HepG2 (cell line): ENCODE measurements around the gene PSMA7. TPM values are rescaled to one million over a fixed set of nuclear protein-coding genes. Genes with fewer than 3 reads are reported as not detected.
A peak's percentile ranks its signal among the peaks of the same experiment; 100 is the strongest.

Source experiments
- AGO1 ChIP-seq: fragments of 200-400 bp; formaldehyde crosslinking; IDR thresholded peaks from 2 replicates; pipeline ENCODE4 v1.6.1; 2017; ENCODE audit warnings: mild to moderate bottlenecking, low read depth, low read length, moderate library complexity; ENCODE audit not compliant: poor library complexity, severe bottlenecking
- CENPT ChIP-seq: sonication (generic); formaldehyde crosslinking; IDR thresholded peaks from 2 replicates; pipeline ENCODE4 v1.8.0; 2022; ENCODE audit warnings: low read depth, mild to moderate bottlenecking, moderate library complexity, missing genetic modification reagents
- CREB1 ChIP-seq, 2 experiments: fragments of 450-650 bp in 1 of 2; IDR thresholded peaks; 2 replicates each; pipeline ENCODE4 v1.6.1; 2016 to 2017; ENCODE audit warnings: control low read depth in 1 of 2, mild to moderate bottlenecking in 1 of 2, missing compliant biosample characterization in 1 of 2, missing genetic modification characterization in 1 of 2
- HES4 ChIP-seq: sonication (generic); formaldehyde crosslinking; IDR thresholded peaks from 2 replicates; pipeline ENCODE4 v1.9.0; 2021; ENCODE audit warnings: mild to moderate bottlenecking, missing genetic modification reagents, borderline replicate concordance
- KAT8 ChIP-seq: IDR thresholded peaks from 2 replicates; pipeline ENCODE4 v1.6.1; 2016; ENCODE audit warnings: missing genetic modification reagents, missing compliant biosample characterization
- MTERF4 ChIP-seq: sonication (generic); formaldehyde crosslinking; IDR thresholded peaks from 2 replicates; pipeline ENCODE4 v1.8.0; 2023; ENCODE audit warnings: mild to moderate bottlenecking, missing genetic modification reagents
- NFIB ChIP-seq: sonication (generic); formaldehyde crosslinking; IDR thresholded peaks from 2 replicates; pipeline ENCODE4 v1.9.0; 2021; ENCODE audit warnings: missing genetic modification reagents, mild to moderate bottlenecking, borderline replicate concordance
- NR2F2 ChIP-seq: IDR thresholded peaks from 2 replicates; pipeline ENCODE4 v1.6.1; 2012; ENCODE audit warnings: low read depth, inconsistent platforms, borderline replicate concordance
- RBFOX2 ChIP-seq: fragments of 200-400 bp; formaldehyde crosslinking; IDR thresholded peaks from 2 replicates; pipeline ENCODE4 v1.6.1; 2017; ENCODE audit warnings: low read depth, mild to moderate bottlenecking, low read length
- SALL1 ChIP-seq: sonication (generic); formaldehyde crosslinking; IDR thresholded peaks from 2 replicates; pipeline ENCODE4 v1.8.0; 2022; ENCODE audit warnings: mild to moderate bottlenecking, missing genetic modification reagents
- SP4 ChIP-seq: sonication (generic); formaldehyde crosslinking; IDR thresholded peaks from 2 replicates; pipeline ENCODE4 v1.8.1; 2023; ENCODE audit warnings: mild to moderate bottlenecking, missing genetic modification reagents
- ZBTB26 ChIP-seq: IDR thresholded peaks from 2 replicates; pipeline ENCODE4 v1.6.1; 2016; ENCODE audit warnings: missing compliant biosample characterization, missing genetic modification reagents, borderline replicate concordance
- ZFP41 ChIP-seq: sonication (generic); formaldehyde crosslinking; IDR thresholded peaks from 2 replicates; pipeline ENCODE4 v1.4.0; 2020; ENCODE audit warnings: mild to moderate bottlenecking, missing genetic modification reagents, borderline replicate concordance
- ZNF598 ChIP-seq: sonication (generic); formaldehyde crosslinking; IDR thresholded peaks from 2 replicates; pipeline ENCODE4 v1.5.1; 2020; ENCODE audit warnings: mild to moderate bottlenecking, missing genetic modification reagents, borderline replicate concordance
- ZNF768 ChIP-seq: sonication (generic); formaldehyde crosslinking; IDR thresholded peaks from 2 replicates; pipeline ENCODE4 v1.4.0; 2020; ENCODE audit warnings: missing genetic modification reagents
- ZSCAN21 ChIP-seq: sonication (generic); formaldehyde crosslinking; IDR thresholded peaks from 2 replicates; pipeline ENCODE4 v1.8.0; 2022; ENCODE audit warnings: mild to moderate bottlenecking, missing genetic modification reagents, moderate library complexity, borderline replicate concordance
- ZSCAN29 ChIP-seq: sonication (generic); formaldehyde crosslinking; conservative IDR thresholded peaks from 2 replicates; pipeline ENCODE4 v1.4.0; 2020; ENCODE audit warnings: mild to moderate bottlenecking, missing genetic modification reagents
- ZSCAN30 ChIP-seq: sonication (generic); formaldehyde crosslinking; IDR thresholded peaks from 2 replicates; pipeline ENCODE4 v1.5.0; 2020; ENCODE audit warnings: mild to moderate bottlenecking, missing genetic modification reagents
- polyA plus RNA-seq, 8 experiments: library from polyadenylated mRNA; depleted of rRNA in 3 of 8; stranded (reverse) in 7 of 8; unstranded in 1 of 8; fragments of >200 nt; fragmentation: Illumina TruSeq in 4 of 8; extraction: Trizol in 4 of 8; gene quantifications; 2 replicates each; pipeline versions ENCODE4 v1.2.1 to v1.2.3, GENCODE V29; 2011 to 2016; ENCODE audit warnings: low read depth in 4 of 8, missing spikeins in 1 of 8, mixed read lengths in 1 of 8; ENCODE audit not compliant: insufficient read depth in 1 of 8
- total RNA-seq, 5 experiments: library from RNA; depleted of rRNA; stranded (reverse); fragments of >200 nt; fragmentation: Illumina TruSeq; extraction: Trizol; gene quantifications; 2 replicates each; pipeline ENCODE4 v1.2.3, GENCODE V29; 2016; ENCODE audit warnings: low read depth in 1 of 5
- TF ChIP-seq, protein P1 (sequence below): sonication (generic); formaldehyde crosslinking; IDR thresholded peaks from 2 replicates; pipeline ENCODE4 v1.5.0; 2020; ENCODE audit warnings: missing genetic modification reagents
- TF ChIP-seq, protein P2 (sequence below): sonication (generic); formaldehyde crosslinking; IDR thresholded peaks from 2 replicates; pipeline ENCODE4 v1.5.0; 2020; ENCODE audit warnings: mild to moderate bottlenecking, missing genetic modification reagents

The PSMA7 gene
- total and polyA plus RNA-seq, 2 of the 13 experiments (the other 11 are each of a cell fraction or from before 2014, with no cell fraction given): 531 to 631 TPM

GRCh38 chr20:62116558-62117361, 26.4 kb downstream of the PSMA7 start (continued):
- TF ChIP-seq ZSCAN30 (CRISPR knock-in tag): no peak
- TF ChIP-seq MTERF4: no peak
- TF ChIP-seq ZSCAN21 (CRISPR knock-in tag): no peak
- TF ChIP-seq ZBTB26 (CRISPR knock-in tag): no peak
- TF ChIP-seq SP4 (CRISPR knock-in tag): peak; percentile 60
- 0 out of 2 replicates have a peak, but pooled peaks have one; percentile 12 for TF ChIP-seq ZNF768
- TF ChIP-seq CREB1 (IDR thresholded peaks at IDR 0.05): no peak
- no peak for TF ChIP-seq CREB1 (CRISPR knock-in tag; IDR thresholded peaks at IDR 0.05)
- TF ChIP-seq NFIB (CRISPR knock-in tag): peak; percentile 62; the same call in 1 of the 2 replicates
- no peak for TF ChIP-seq HES4 (CRISPR knock-in tag)
- TF ChIP-seq ZFP41 (CRISPR knock-in tag): no peak
- TF ChIP-seq ZSCAN29 (CRISPR knock-in tag): no peak
- TF ChIP-seq, protein P1, sequence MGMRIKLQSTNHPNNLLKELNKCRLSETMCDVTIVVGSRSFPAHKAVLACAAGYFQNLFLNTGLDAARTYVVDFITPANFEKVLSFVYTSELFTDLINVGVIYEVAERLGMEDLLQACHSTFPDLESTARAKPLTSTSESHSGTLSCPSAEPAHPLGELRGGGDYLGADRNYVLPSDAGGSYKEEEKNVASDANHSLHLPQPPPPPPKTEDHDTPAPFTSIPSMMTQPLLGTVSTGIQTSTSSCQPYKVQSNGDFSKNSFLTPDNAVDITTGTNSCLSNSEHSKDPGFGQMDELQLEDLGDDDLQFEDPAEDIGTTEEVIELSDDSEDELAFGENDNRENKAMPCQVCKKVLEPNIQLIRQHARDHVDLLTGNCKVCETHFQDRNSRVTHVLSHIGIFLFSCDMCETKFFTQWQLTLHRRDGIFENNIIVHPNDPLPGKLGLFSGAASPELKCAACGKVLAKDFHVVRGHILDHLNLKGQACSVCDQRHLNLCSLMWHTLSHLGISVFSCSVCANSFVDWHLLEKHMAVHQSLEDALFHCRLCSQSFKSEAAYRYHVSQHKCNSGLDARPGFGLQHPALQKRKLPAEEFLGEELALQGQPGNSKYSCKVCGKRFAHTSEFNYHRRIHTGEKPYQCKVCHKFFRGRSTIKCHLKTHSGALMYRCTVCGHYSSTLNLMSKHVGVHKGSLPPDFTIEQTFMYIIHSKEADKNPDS (CRISPR knock-in tag): no peak
- TF ChIP-seq RBFOX2: no peak
- TF ChIP-seq ZNF598 (CRISPR knock-in tag): no peak; the same call in 1 of the 2 replicates
- TF ChIP-seq, protein P2, sequence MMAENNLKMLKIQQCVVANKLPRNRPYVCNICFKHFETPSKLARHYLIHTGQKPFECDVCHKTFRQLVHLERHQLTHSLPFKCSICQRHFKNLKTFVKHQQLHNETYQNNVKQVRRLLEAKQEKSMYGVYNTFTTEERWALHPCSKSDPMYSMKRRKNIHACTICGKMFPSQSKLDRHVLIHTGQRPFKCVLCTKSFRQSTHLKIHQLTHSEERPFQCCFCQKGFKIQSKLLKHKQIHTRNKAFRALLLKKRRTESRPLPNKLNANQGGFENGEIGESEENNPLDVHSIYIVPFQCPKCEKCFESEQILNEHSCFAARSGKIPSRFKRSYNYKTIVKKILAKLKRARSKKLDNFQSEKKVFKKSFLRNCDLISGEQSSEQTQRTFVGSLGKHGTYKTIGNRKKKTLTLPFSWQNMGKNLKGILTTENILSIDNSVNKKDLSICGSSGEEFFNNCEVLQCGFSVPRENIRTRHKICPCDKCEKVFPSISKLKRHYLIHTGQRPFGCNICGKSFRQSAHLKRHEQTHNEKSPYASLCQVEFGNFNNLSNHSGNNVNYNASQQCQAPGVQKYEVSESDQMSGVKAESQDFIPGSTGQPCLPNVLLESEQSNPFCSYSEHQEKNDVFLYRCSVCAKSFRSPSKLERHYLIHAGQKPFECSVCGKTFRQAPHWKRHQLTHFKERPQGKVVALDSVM (CRISPR knock-in tag): no peak
- TF ChIP-seq CENPT (CRISPR knock-in tag): no peak
- no peak for TF ChIP-seq KAT8 (CRISPR knock-in tag)
- TF ChIP-seq NR2F2: no peak
- TF ChIP-seq AGO1: peak; percentile 2
- no peak for TF ChIP-seq SALL1 (CRISPR knock-in tag)
